ENCODE data around the gene NR2F2.

The NR2F2 gene

GRCh38 chr15:96303503-96304056 is 26.9 kb upstream of the NR2F2 start:
- H3K56ac ChIP-seq (ENCODE audit: low read length): no peak overlapping the region
- DNase-seq: no peak
- H2AK5ac ChIP-seq (ENCODE audit: low read length): no peak overlapping the region
- no peaks in the 10 kb centered on the region for H3K79me1 ChIP-seq (ENCODE audit: low read length)
- H4K8ac ChIP-seq (ENCODE audit: low read depth, low read length): no peak overlapping the region
- H2BK5ac ChIP-seq (ENCODE audit: low read length): no peak overlapping the region
- no peak overlapping the region for H4K5ac ChIP-seq (ENCODE audit: low read length)
- H3K36me3 ChIP-seq (ENCODE audit: control insufficient read depth, insufficient read depth, low read length): no peaks in the 10 kb centered on the region
- H3K4me1 ChIP-seq (ENCODE audit: control insufficient read depth, low read depth, low read length): no peaks in the 10 kb centered on the region
- H2BK15ac ChIP-seq (replicated peaks; ENCODE audit: low read depth): no peak overlapping the region
- no peak overlapping the region for H3K18ac ChIP-seq (ENCODE audit: low read length)
- no peak overlapping the region for H3K23ac ChIP-seq (ENCODE audit: low read length)
- no peak overlapping the region for H2BK120ac ChIP-seq (ENCODE audit: low read depth, low read length)
- H3K79me2 ChIP-seq (ENCODE audit: control insufficient read depth, insufficient read depth, low read length): no peaks in the 10 kb centered on the region
- no peak overlapping the region for H3K4me3 ChIP-seq (ENCODE audit: low read length)
- no CpG with 5 or more reads among the region's 9 CpGs for WGBS (ENCODE audit: extremely low coverage, insufficient coverage, low lambda C conversion rate)
- H3K27me3 ChIP-seq (ENCODE audit: insufficient read depth, low read length, poor library complexity): no peaks in the 10 kb centered on the region
- H3K9ac ChIP-seq (ENCODE audit: low read length): no peak overlapping the region
- no peak overlapping the region for H3K4ac ChIP-seq (ENCODE audit: low read depth, low read length)
- no peak overlapping the region for H3K4me2 ChIP-seq (ENCODE audit: low read length)
- no peak overlapping the region for H3K27ac ChIP-seq (ENCODE audit: low read depth, low read length)

- no peaks in the 10 kb centered on the region for H3K36me3 ChIP-seq (ENCODE audit: control insufficient read depth, insufficient read depth, low read length)
- no peak overlapping the region for H3K56ac ChIP-seq (ENCODE audit: low read length)
- no peak overlapping the region for H2BK120ac ChIP-seq (ENCODE audit: low read depth, low read length)
- no peaks in the 10 kb centered on the region for H3K27me3 ChIP-seq (ENCODE audit: insufficient read depth, low read length, poor library complexity)
- no peaks in the 10 kb centered on the region for H3K4me1 ChIP-seq (ENCODE audit: control insufficient read depth, low read depth, low read length)
- no peak overlapping the region for H3K4me2 ChIP-seq (ENCODE audit: low read length)
- H2BK15ac ChIP-seq (replicated peaks; ENCODE audit: low read depth): no peak overlapping the region
- H3K18ac ChIP-seq (ENCODE audit: low read length): no peak overlapping the region
- no peak overlapping the region for H3K9ac ChIP-seq (ENCODE audit: low read length)
- H3K23ac ChIP-seq (ENCODE audit: low read length): no peak overlapping the region
- DNase-seq: no peak
- no peak overlapping the region for H2AK5ac ChIP-seq (ENCODE audit: low read length)
- H4K8ac ChIP-seq (ENCODE audit: low read depth, low read length): no peak overlapping the region
- H2BK5ac ChIP-seq (ENCODE audit: low read length): no peak overlapping the region
- H3K4ac ChIP-seq (ENCODE audit: low read depth, low read length): no peak overlapping the region
- no peak overlapping the region for H4K5ac ChIP-seq (ENCODE audit: low read length)
- no peaks in the 10 kb centered on the region for H3K79me1 ChIP-seq (ENCODE audit: low read length)
- no CpG with 5 or more reads among the region's 3 CpGs for WGBS (ENCODE audit: extremely low coverage, insufficient coverage, low lambda C conversion rate)
- no peak overlapping the region for H3K27ac ChIP-seq (ENCODE audit: low read depth, low read length)
- no peak overlapping the region for H3K4me3 ChIP-seq (ENCODE audit: low read length)
- no peaks in the 10 kb centered on the region for H3K79me2 ChIP-seq (ENCODE audit: control insufficient read depth, insufficient read depth, low read length)
Measured at GRCh38 chr15:96304839-96305238, 25.7 kb upstream of the NR2F2 start.

- no peak overlapping the region for H2BK15ac ChIP-seq (replicated peaks; ENCODE audit: low read depth)
- no peak overlapping the region for H4K5ac ChIP-seq (ENCODE audit: low read length)
- no peaks in the 10 kb centered on the region for H3K79me2 ChIP-seq (ENCODE audit: control insufficient read depth, insufficient read depth, low read length)
- no peak overlapping the region for H3K4me3 ChIP-seq (ENCODE audit: low read length)
- H3K79me1 ChIP-seq (ENCODE audit: low read length): no peaks in the 10 kb centered on the region
- no peak for DNase-seq
- no peaks in the 10 kb centered on the region for H3K36me3 ChIP-seq (ENCODE audit: control insufficient read depth, insufficient read depth, low read length)
- H3K4me2 ChIP-seq (ENCODE audit: low read length): no peak overlapping the region
- no peak overlapping the region for H2AK5ac ChIP-seq (ENCODE audit: low read length)
- H3K4ac ChIP-seq (ENCODE audit: low read depth, low read length): no peak overlapping the region
- H3K27me3 ChIP-seq (ENCODE audit: insufficient read depth, low read length, poor library complexity): no peaks in the 10 kb centered on the region
- H3K27ac ChIP-seq (ENCODE audit: low read depth, low read length): no peak overlapping the region
- H3K4me1 ChIP-seq (ENCODE audit: control insufficient read depth, low read depth, low read length): no peaks in the 10 kb centered on the region
- no peak overlapping the region for H2BK5ac ChIP-seq (ENCODE audit: low read length)
- no peak overlapping the region for H3K9ac ChIP-seq (ENCODE audit: low read length)
- no peak overlapping the region for H3K56ac ChIP-seq (ENCODE audit: low read length)
- H2BK120ac ChIP-seq (ENCODE audit: low read depth, low read length): no peak overlapping the region
- H4K8ac ChIP-seq (ENCODE audit: low read depth, low read length): no peak overlapping the region
- no peak overlapping the region for H3K23ac ChIP-seq (ENCODE audit: low read length)
- no CpG with 5 or more reads among the region's 1 CpG for WGBS (ENCODE audit: extremely low coverage, insufficient coverage, low lambda C conversion rate)
- H3K18ac ChIP-seq (ENCODE audit: low read length): no peak overlapping the region
Measured at GRCh38 chr15:96306321-96306720, 24.2 kb upstream of the NR2F2 start.

GRCh38 chr15:96307856-96308394 is 22.6 kb upstream of the NR2F2 start:
- H2BK15ac ChIP-seq (replicated peaks; ENCODE audit: low read depth): no peak overlapping the region
- H3K56ac ChIP-seq (ENCODE audit: low read length): no peak overlapping the region
- no peak for DNase-seq
- H3K79me1 ChIP-seq (ENCODE audit: low read length): no peaks in the 10 kb centered on the region
- no peak overlapping the region for H4K8ac ChIP-seq (ENCODE audit: low read depth, low read length)
- no peak overlapping the region for H3K4ac ChIP-seq (ENCODE audit: low read depth, low read length)
- no peak overlapping the region for H2BK120ac ChIP-seq (ENCODE audit: low read depth, low read length)
- H3K4me2 ChIP-seq (ENCODE audit: low read length): no peak overlapping the region
- no peak overlapping the region for H3K9ac ChIP-seq (ENCODE audit: low read length)
- H3K4me3 ChIP-seq (ENCODE audit: low read length): no peak overlapping the region
- no peak overlapping the region for H4K5ac ChIP-seq (ENCODE audit: low read length)
- no peaks in the 10 kb centered on the region for H3K79me2 ChIP-seq (ENCODE audit: control insufficient read depth, insufficient read depth, low read length)
- H3K4me1 ChIP-seq (ENCODE audit: control insufficient read depth, low read depth, low read length): no peaks in the 10 kb centered on the region
- H3K23ac ChIP-seq (ENCODE audit: low read length): no peak overlapping the region
- no peaks in the 10 kb centered on the region for H3K27me3 ChIP-seq (ENCODE audit: insufficient read depth, low read length, poor library complexity)
- no peak overlapping the region for H3K18ac ChIP-seq (ENCODE audit: low read length)
- H3K27ac ChIP-seq (ENCODE audit: low read depth, low read length): no peak overlapping the region
- H2BK5ac ChIP-seq (ENCODE audit: low read length): no peak overlapping the region
- no CpG with 5 or more reads among the region's 5 CpGs for WGBS (ENCODE audit: extremely low coverage, insufficient coverage, low lambda C conversion rate)
- H2AK5ac ChIP-seq (ENCODE audit: low read length): no peak overlapping the region
- no peaks in the 10 kb centered on the region for H3K36me3 ChIP-seq (ENCODE audit: control insufficient read depth, insufficient read depth, low read length)

GRCh38 chr15:96309143-96309660 is 21.3 kb upstream of the NR2F2 start:
- no CpG with 5 or more reads among the region's 5 CpGs for WGBS (ENCODE audit: extremely low coverage, insufficient coverage, low lambda C conversion rate)
- Histone ChIP-seq H3K9ac (ENCODE audit: low read length) (no peak overlapping the region), H4K5ac (ENCODE audit: low read length) (no peak overlapping the region), H3K79me1 (ENCODE audit: low read length) (no peaks in the 10 kb centered on the region), H2BK5ac (ENCODE audit: low read length) (no peak overlapping the region), H3K36me3 (ENCODE audit: control insufficient read depth, insufficient read depth, low read length) (no peaks in the 10 kb centered on the region), H3K4me1 (ENCODE audit: control insufficient read depth, low read depth, low read length) (no peaks in the 10 kb centered on the region), H2AK5ac (ENCODE audit: low read length) (no peak overlapping the region), H3K23ac (ENCODE audit: low read length) (no peak overlapping the region), H3K4me2 (ENCODE audit: low read length) (no peak overlapping the region), H3K4ac (ENCODE audit: low read depth, low read length) (no peak overlapping the region), H3K18ac (ENCODE audit: low read length) (no peak overlapping the region), H2BK15ac (replicated peaks; ENCODE audit: low read depth) (no peak overlapping the region), H3K27me3 (ENCODE audit: insufficient read depth, low read length, poor library complexity) (no peaks in the 10 kb centered on the region), H3K4me3 (ENCODE audit: low read length) (no peak overlapping the region), H4K8ac (ENCODE audit: low read depth, low read length) (no peak overlapping the region), H3K79me2 (ENCODE audit: control insufficient read depth, insufficient read depth, low read length) (no peaks in the 10 kb centered on the region), H3K27ac (ENCODE audit: low read depth, low read length) (no peak overlapping the region), H3K56ac (ENCODE audit: low read length) (no peak overlapping the region), H2BK120ac (ENCODE audit: low read depth, low read length) (no peak overlapping the region)
- no peak for DNase-seq

Data from mesendoderm (in vitro differentiated cells).